CD4-positive, CD25-positive, alpha-beta regulatory T cell (primary cell): ENCODE results near the gene NPM1. TPM values are rescaled to one million over a fixed set of nuclear protein-coding genes. Genes with fewer than 3 reads are reported as not detected.

Experiments
- ATAC-seq, 2 donors: fragments of 150-1000 bp; cut with Tn5 transposase; one replicate each; pipeline ENCODE4 v1.10.0; 2021; ENCODE audit warnings: low read depth in 2 of 2, moderate number of reproducible peaks in 2 of 2, moderate library complexity in 1 of 2
- DNase-seq, 3 donors: peaks; one replicate each; pipeline versions ENCODE4 v3.0.0 to v3.0.0-alpha.2; 2012 to 2022; ENCODE audit warnings: mixed read lengths in 1 of 3
- H3K27ac ChIP-seq: one replicate; pipeline ENCODE4 v1.7.0; 2013; ENCODE audit warnings: mild to moderate bottlenecking, low read length; ENCODE audit not compliant: insufficient read depth, poor library complexity, severe bottlenecking
- H3K27me3 ChIP-seq: one replicate; pipeline ENCODE4 v1.7.0; 2013; ENCODE audit warnings: low read length; ENCODE audit not compliant: control insufficient read depth, insufficient read depth
- H3K36me3 ChIP-seq: one replicate; pipeline ENCODE4 v1.7.0; 2013; ENCODE audit warnings: mild to moderate bottlenecking, low read length, moderate library complexity; ENCODE audit not compliant: control insufficient read depth, insufficient read depth
- H3K4me1 ChIP-seq: 2 replicates; pipeline ENCODE4 v1.7.0; 2013; ENCODE audit warnings: mild to moderate bottlenecking, low read length; ENCODE audit not compliant: insufficient read depth, control insufficient read depth, poor library complexity, severe bottlenecking
- H3K4me3 ChIP-seq: one replicate; pipeline ENCODE4 v1.7.0; 2013; ENCODE audit warnings: low read depth, mild to moderate bottlenecking, low read length, moderate library complexity
- H3K9me3 ChIP-seq, 2 experiments: 1 replicate in 1 of 2; 2 replicates in 1 of 2; pipeline ENCODE4 v1.7.0; 2013; ENCODE audit warnings: low read length in 2 of 2, mild to moderate bottlenecking in 1 of 2, moderate library complexity in 1 of 2; ENCODE audit not compliant: control insufficient read depth in 2 of 2
- H3K27ac Mint-ChIP-seq, 3 donors: one replicate each; pipeline ENCODE4 v1.8.0; 2020 to 2022; ENCODE audit warnings: mild to moderate bottlenecking in 3 of 3, mixed read lengths in 3 of 3, moderate library complexity in 2 of 3
- H3K27me3 Mint-ChIP-seq: one replicate; pipeline ENCODE4 v1.8.0; 2022; ENCODE audit warnings: mild to moderate bottlenecking, mixed read lengths
- H3K36me3 Mint-ChIP-seq: one replicate; pipeline ENCODE4 v1.8.0; 2020; ENCODE audit warnings: mixed read lengths
- H3K4me1 Mint-ChIP-seq, 4 donors: one replicate each; pipeline ENCODE4 v1.8.0; 2020 to 2022; ENCODE audit warnings: mixed read lengths in 4 of 4, mild to moderate bottlenecking in 1 of 4
- H3K4me3 Mint-ChIP-seq, 4 donors: one replicate each; pipeline ENCODE4 v1.8.0; 2020 to 2022; ENCODE audit warnings: mild to moderate bottlenecking in 4 of 4, mixed read lengths in 4 of 4, moderate library complexity in 3 of 4
- H3K9me3 Mint-ChIP-seq, 7 donors: one replicate each; pipeline ENCODE4 v1.8.0; 2020 to 2022; ENCODE audit warnings: mixed read lengths in 7 of 7, mild to moderate bottlenecking in 3 of 7, moderate library complexity in 2 of 7
- polyA plus RNA-seq, 4 donors: library from polyadenylated mRNA; unstranded; fragments of 300-500 nt; fragmentation: Illumina TruSeq; gene quantifications; one replicate each; pipeline ENCODE4 v1.2.3, GENCODE V29; 2021
- total RNA-seq: library from RNA; stranded (reverse); gene quantifications from one replicate; pipeline ENCODE4 v1.2.3, GENCODE V29; 2022

NPM1 gene
- total and polyA plus RNA-seq, 5 donors from 2014 or later, result 624 to 813 (median 766) TPM

- Histone ChIP-seq H3K9me3 (no peaks in the 10 kb centered on the region), H3K27ac (no peak overlapping the region), H3K36me3 (peaks cover 27% of the 10 kb centered on the region), H3K4me3 (no peak overlapping the region), H3K27me3 (no peaks in the 10 kb centered on the region), H3K4me1 (peaks cover 26% of the 10 kb centered on the region)
- Mint-ChIP-seq H3K9me3 (no peaks in the 10 kb centered on the region), H3K36me3 (peaks cover 12% of the 10 kb centered on the region), H3K27me3 (peaks cover 8% of the 10 kb centered on the region), H3K4me1 (peaks cover 0 to 21% (median 4%) of the 10 kb centered on the region in 4 donors), H3K4me3 (no peak overlapping the region), H3K27ac (no peak overlapping the region)
- no peak for ATAC-seq
- no peak for DNase-seq
Observed at GRCh38 chr5:171416160-171417049, 28.8 kb downstream of the NPM1 start.

- Histone ChIP-seq H3K9me3 (no peaks in the 10 kb centered on the region), H3K27me3 (no peaks in the 10 kb centered on the region), H3K4me3 (no peak overlapping the region), H3K4me1 (peaks cover 26% of the 10 kb centered on the region), H3K27ac (no peak overlapping the region), H3K36me3 (peaks cover 10% of the 10 kb centered on the region)
- Mint-ChIP-seq H3K4me3 (peak overlapping the region; percentile 56 to 76 (median 74)), H3K4me1 (peaks cover 0 to 22% (median 2%) of the 10 kb centered on the region in 4 donors), H3K36me3 (no peaks in the 10 kb centered on the region), H3K27me3 (peaks cover 22% of the 10 kb centered on the region), H3K9me3 (peaks cover 0 to 1% (median 0%) of the 10 kb centered on the region in 7 donors), H3K27ac (no peak overlapping the region)
- DNase-seq (peak in 2 of 3 donors; percentile 34 to 56), ATAC-seq (peak; percentile 40 to 43)
Observed at GRCh38 chr5:171418316-171418981, 30.8 kb downstream of the NPM1 start.

- H3K36me3 ChIP-seq, result peaks cover 4% of the 10 kb centered on the region
- Mint-ChIP-seq H3K36me3 (no peaks in the 10 kb centered on the region), H3K27me3 (peaks cover 29% of the 10 kb centered on the region), H3K9me3 (peaks cover 0 to 1% (median 0%) of the 10 kb centered on the region in 7 donors), H3K4me1 (peaks cover 0 to 22% (median 2%) of the 10 kb centered on the region in 4 donors), H3K27ac (peak within 1 kb of the TSS in 1 of 3 donors; percentile 91), H3K4me3 (peak within 1 kb of the TSS; percentile 76 to 87 (median 84))
- peak; percentile 17 to 26 for ATAC-seq
- peaks cover 26% of the 10 kb centered on the region for H3K4me1 ChIP-seq
- no peaks in the 10 kb centered on the region for H3K9me3 ChIP-seq
- no peaks in the 10 kb centered on the region for H3K27me3 ChIP-seq
- DNase-seq, result peak; percentile 26 to 71 (median 40)
- H3K4me3 ChIP-seq, result peak within 1 kb of the TSS; percentile 26
- H3K27ac ChIP-seq, result no peak within 1 kb of the TSS
Observed at GRCh38 chr5:171418982-171419687, 31.5 kb downstream of the NPM1 start, which contains the start of gene FGF18. Gene FGF18, plus strand, starts transcription at chr5:171419647. Its CDS starts 553 bp downstream, at chr5:171420200.

GRCh38 chr5:171419688-171420430 lies 32.2 kb downstream of the NPM1 start:
- peak overlapping the region; percentile 64 to 87 (median 84) for H3K4me3 Mint-ChIP-seq
- Histone ChIP-seq H3K36me3 (no peaks in the 10 kb centered on the region), H3K27ac (no peak overlapping the region), H3K27me3 (no peaks in the 10 kb centered on the region), H3K4me1 (peaks cover 26% of the 10 kb centered on the region), H3K4me3 (no peak overlapping the region), H3K9me3 (no peaks in the 10 kb centered on the region)
- H3K27ac Mint-ChIP-seq, result peak overlapping the region in 1 of 3 donors; percentile 91
- DNase-seq (peak in 2 of 3 donors; percentile 24 to 45), ATAC-seq (peak; percentile 26 to 32)
- H3K9me3 Mint-ChIP-seq, result peaks cover 0 to 1% (median 0%) of the 10 kb centered on the region in 7 donors
- H3K36me3 Mint-ChIP-seq, result no peaks in the 10 kb centered on the region
- peaks cover 0 to 22% (median 2%) of the 10 kb centered on the region in 4 donors for H3K4me1 Mint-ChIP-seq
- H3K27me3 Mint-ChIP-seq, result peaks cover 30% of the 10 kb centered on the region

DNA sequence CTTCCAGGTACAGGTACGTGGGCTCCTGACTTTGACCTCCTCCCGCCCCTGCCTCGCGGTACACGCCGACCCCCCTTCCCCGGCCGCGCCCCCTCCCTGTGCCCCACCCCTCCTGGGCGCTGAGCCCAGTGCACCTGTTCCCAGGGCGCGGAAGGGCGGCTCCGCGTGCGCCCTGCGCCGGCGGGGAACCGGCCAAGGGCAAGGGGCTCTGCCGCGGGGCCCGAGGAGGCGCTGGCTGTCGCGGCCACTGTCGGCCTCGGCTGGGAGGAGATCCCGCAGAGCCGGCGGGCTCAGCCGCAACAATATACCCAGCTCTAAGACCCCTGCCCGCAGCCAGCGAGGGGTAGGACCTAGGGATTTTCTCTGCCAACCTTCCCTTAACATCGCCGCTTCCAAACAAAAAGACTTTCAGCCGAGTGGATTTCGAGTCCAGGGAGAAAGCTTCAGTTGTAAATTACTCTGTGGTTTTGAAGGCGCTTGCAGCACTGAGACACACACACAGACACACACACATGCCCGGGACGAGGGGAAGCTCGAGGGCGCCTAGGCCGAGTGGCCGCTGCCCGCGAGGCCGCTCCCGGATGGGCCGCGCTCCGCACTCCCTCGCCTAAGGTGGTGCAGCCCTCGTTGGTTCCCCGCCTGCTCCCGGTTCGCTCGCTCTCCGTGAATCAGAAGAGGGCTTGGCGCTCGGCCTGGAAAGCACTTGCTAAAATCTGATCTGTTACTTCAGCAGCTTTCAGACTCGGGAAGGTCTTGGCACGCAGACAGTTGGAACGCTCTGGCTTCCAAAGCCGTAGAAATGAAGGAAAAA lies 33.0 kb downstream of the NPM1 start:
- Histone ChIP-seq H3K4me3 (no peak overlapping the region), H3K27ac (no peak overlapping the region), H3K27me3 (no peaks in the 10 kb centered on the region), H3K36me3 (no peaks in the 10 kb centered on the region), H3K4me1 (peaks cover 26% of the 10 kb centered on the region), H3K9me3 (no peaks in the 10 kb centered on the region)
- peaks cover 0 to 1% (median 0%) of the 10 kb centered on the region in 7 donors for H3K9me3 Mint-ChIP-seq
- peaks cover 30% of the 10 kb centered on the region for H3K27me3 Mint-ChIP-seq
- H3K4me1 Mint-ChIP-seq, result peaks cover 0 to 22% (median 2%) of the 10 kb centered on the region in 4 donors
- no peak for ATAC-seq
- H3K27ac Mint-ChIP-seq, result peak overlapping the region in 1 of 3 donors; percentile 91
- DNase-seq, result no peak
- H3K36me3 Mint-ChIP-seq, result no peaks in the 10 kb centered on the region
- H3K4me3 Mint-ChIP-seq, result peak overlapping the region in 3 of 4 donors; percentile 64 to 87 (median 81)

GRCh38 chr5:171421331-171422262 lies 33.9 kb downstream of the NPM1 start:
- H3K27me3 ChIP-seq, result no peaks in the 10 kb centered on the region
- no peak overlapping the region for H3K4me3 ChIP-seq
- DNase-seq (no peak), ATAC-seq (no peak)
- Mint-ChIP-seq H3K9me3 (peaks cover 0 to 1% (median 0%) of the 10 kb centered on the region in 7 donors), H3K27ac (no peak overlapping the region), H3K36me3 (no peaks in the 10 kb centered on the region), H3K27me3 (peaks cover 30% of the 10 kb centered on the region), H3K4me3 (peak overlapping the region in 2 of 4 donors; percentile 48 to 72), H3K4me1 (peaks cover 0 to 22% (median 2%) of the 10 kb centered on the region in 4 donors)
- H3K9me3 ChIP-seq, result no peaks in the 10 kb centered on the region
- H3K36me3 ChIP-seq, result no peaks in the 10 kb centered on the region
- H3K4me1 ChIP-seq, result peaks cover 26% of the 10 kb centered on the region
- H3K27ac ChIP-seq, result no peak overlapping the region
